ENCODE measurements around the gene COL18A1. TPM values are rescaled to one million over a fixed set of nuclear protein-coding genes. Genes with fewer than 3 reads are reported as not detected.

Gene COL18A1
- total and polyA plus RNA-seq, 9 of the 15 experiments (the other 6 are each of a cell fraction or from before 2014, with no cell fraction given) = 0.14 to 16.4 (median 2.0) TPM

DNA sequence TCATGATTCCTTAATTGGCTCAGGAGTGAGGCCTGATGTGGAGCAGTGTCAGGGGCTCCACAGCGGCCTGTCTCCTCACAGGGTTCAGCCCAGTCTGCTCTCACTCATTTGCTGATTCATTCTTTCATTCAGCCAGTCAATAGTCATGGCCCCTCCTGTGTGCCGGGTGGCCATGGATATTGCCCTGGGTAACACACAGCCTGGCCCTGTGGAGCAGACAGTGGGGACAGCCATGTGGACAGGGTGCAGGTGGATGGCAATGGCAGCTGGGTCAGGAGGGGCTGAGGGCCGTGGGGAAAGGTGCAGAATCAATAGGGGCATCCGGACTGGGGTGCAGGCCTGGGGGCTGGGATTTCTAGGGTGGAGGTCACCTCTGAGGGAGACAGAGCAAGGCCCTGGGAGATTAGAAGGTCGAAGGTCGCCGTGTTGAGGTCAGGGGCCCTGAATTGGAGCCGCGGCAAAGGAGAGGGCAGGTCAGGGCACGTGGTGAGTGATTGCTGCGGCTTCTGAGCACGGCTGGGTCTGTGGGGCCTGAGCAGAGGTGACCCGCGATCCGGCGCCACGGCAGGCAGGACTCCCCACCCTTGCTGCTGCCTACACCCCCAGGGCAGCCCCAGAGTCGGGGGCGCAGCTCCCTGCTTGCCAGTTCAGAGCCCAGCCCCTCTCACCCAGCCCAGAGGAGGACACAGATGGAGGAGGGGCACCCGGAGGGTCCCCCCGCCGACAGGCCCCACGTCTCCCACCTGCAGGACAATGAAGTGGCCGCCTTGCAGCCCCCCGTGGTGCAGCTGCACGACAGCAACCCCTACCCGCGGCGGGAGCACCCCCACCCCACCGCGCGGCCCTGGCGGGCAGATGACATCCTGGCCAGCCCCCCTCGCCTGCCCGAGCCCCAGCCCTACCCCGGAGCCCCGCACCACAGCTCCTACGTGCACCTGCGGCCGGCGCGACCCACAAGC, 103.9 kb downstream of the COL18A1 start (continued):
- TF ChIP-seq, protein P1, sequence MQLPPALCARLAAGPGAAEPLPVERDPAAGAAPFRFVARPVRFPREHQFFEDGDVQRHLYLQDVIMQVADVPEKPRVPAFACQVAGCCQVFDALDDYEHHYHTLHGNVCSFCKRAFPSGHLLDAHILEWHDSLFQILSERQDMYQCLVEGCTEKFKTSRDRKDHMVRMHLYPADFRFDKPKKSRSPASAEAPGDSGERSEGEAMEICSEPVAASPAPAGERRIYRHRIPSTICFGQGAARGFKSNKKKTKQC (CRISPR knock-in tag; IDR thresholded peaks at IDR 0.05) = no peak
- TF ChIP-seq SOX6 (IDR thresholded peaks at IDR 0.05) (no peak), ERF (CRISPR knock-in tag; IDR thresholded peaks at IDR 0.05) (no peak), POLR2G (IDR thresholded peaks at IDR 0.05; ENCODE audit: low read depth, low read length) (peak; percentile 71; the same call in 1 of the 2 replicates), GATAD2B (IDR thresholded peaks at IDR 0.05; ENCODE audit: borderline replicate concordance) (no peak), E2F6 (IDR thresholded peaks at IDR 0.05; ENCODE audit: borderline replicate concordance in 1 of 2, extremely low read depth in 1 of 2, insufficient read depth in 1 of 2, insufficient read length in 1 of 2, low read depth in 1 of 2, low read length in 1 of 2, poor library complexity in 1 of 2, severe bottlenecking in 1 of 2) (peak; percentile 40 to 65), SIX5 (IDR thresholded peaks at IDR 0.05; ENCODE audit: borderline replicate concordance in 1 of 2, insufficient read depth in 1 of 2, low read depth in 1 of 2, low read length in 2 of 2) (no peak), ZNF589 (CRISPR knock-in tag; IDR thresholded peaks at IDR 0.05; ENCODE audit: low read depth) (no peak), PYGO2 (tag; IDR thresholded peaks at IDR 0.05) (no peak), BHLHE40 (IDR thresholded peaks at IDR 0.05; ENCODE audit: low read length) (peak; percentile 47; the same call in 1 of the 2 replicates), MYC (IDR thresholded peaks at IDR 0.05; ENCODE audit: low read depth, low read length) (peak; percentile 45; the same call in 1 of the 2 replicates), MYC (CRISPR knock-in tag; IDR thresholded peaks at IDR 0.05; ENCODE audit: borderline replicate concordance, low read depth) (no peak), RUNX1 (IDR thresholded peaks at IDR 0.05; ENCODE audit: low read depth) (0 out of 2 replicates have a peak, but pooled peaks have one; percentile 26), GABPB1 (CRISPR knock-in tag; IDR thresholded peaks at IDR 0.05) (0 out of 2 replicates have a peak, but pooled peaks have one; percentile 25)
- TF ChIP-seq, protein P2, sequence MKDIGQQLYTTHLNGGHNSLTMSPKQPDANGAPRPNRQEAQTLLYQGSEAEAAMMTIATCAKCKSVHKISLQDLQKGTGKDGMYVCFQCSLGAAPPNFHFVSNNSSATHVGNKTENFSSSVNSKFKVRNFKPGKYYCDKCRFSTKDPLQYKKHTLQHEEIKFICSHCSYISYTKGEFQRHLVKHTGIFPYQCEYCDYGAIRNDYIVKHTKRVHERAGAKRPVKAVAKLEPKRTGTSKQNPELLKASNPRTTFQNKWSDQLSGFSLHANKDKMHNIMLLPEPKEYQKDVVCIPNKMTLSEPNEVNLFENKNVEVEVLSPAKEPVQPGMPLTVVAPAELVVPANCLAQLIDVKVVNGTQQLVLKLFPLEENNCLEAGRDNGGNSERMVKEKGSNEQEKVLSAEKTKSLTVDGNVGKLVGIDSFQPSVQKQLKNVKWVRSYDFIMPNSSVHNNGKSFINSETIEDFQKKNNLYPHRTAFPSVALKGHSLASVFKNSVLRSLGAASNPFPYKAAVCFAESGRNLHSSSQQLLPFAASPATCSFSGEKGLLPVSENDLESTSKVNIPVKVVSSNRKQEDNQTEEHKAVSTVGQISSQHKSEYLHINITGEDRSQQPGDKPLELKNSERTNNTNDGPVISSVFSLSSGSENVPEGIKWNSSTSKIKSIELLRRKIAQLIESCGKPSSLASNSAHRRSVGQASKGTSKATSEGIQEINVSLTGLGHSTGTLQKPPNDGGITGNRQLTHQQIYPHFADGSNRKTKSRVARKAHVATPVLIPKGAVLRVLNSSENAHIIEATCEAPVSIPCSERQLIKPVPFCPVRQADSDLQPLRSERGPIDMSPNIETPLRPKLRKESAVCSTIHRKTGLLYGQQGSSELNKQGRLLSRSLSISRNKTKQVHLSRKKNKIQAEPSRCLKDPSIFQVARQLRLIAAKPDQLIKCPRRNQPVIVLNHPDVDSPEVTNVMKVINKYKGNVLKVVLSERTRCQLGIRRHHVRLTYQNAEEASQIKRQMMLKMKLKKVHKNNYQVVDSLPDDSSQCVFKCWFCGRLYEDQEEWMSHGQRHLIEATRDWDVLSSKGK (CRISPR knock-in tag; IDR thresholded peaks at IDR 0.05) = no peak
- TF ChIP-seq, protein P3, sequence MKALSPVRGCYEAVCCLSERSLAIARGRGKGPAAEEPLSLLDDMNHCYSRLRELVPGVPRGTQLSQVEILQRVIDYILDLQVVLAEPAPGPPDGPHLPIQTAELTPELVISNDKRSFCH (CRISPR knock-in tag; IDR thresholded peaks at IDR 0.05) = no peak
- TF ChIP-seq, protein P3 (tag; IDR thresholded peaks at IDR 0.05) = no peak
- TF ChIP-seq, protein P4, sequence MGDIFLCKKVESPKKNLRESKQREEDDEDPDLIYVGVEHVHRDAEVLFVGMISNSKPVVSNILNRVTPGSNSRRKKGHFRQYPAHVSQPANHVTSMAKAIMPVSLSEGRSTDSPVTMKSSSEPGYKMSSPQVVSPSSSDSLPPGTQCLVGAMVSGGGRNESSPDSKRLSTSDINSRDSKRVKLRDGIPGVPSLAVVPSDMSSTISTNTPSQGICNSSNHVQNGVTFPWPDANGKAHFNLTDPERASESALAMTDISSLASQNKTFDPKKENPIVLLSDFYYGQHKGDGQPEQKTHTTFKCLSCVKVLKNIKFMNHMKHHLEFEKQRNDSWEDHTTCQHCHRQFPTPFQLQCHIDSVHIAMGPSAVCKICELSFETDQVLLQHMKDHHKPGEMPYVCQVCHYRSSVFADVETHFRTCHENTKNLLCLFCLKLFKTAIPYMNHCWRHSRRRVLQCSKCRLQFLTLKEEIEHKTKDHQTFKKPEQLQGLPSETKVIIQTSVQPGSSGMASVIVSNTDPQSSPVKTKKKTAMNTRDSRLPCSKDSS (IDR thresholded peaks at IDR 0.05; ENCODE audit: low read depth, partially characterized antibody) = no peak
